ENCODE results near the gene NKAIN1. TPM values are rescaled to one million over a fixed set of nuclear protein-coding genes. Genes with fewer than 3 reads are reported as not detected.
"Not testable (repeated sequence)": the region's sequence is repeated elsewhere in the genome, so short reads cannot be mapped to it uniquely, and the experiment has no call there.

NKAIN1 gene
- total RNA-seq, 1 experiment from 2014 or later = 1.4 TPM

DNA sequence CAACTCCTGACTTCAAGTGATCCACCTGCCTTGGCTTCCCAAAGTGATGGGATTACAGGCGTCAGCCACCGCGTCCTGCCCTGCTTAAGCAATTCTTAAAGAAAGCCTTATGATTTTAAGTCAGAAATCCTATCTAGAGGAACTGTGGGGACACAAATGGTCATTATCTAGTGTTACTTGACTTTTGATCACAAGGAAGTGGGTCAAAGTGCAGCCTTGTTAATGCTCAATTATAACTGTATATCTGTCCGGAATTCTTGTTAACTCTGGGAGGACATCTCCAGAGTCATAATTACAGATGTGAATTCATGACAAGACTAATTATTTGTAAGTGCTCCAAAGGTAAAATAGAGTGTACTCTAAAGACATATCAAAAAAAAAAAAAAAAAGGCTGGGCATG lies 97.3 kb downstream of the NKAIN1 start:
- CTCF ChIA-PET = no interaction called here
- intact Hi-C loops (cut with micrococcal nuclease; ENCODE audit: unreplicated experiment) = no loop called here
- Histone ChIP-seq H3K27me3 (replicated peaks; ENCODE audit: insufficient read depth, low read depth, low read length, poor library complexity) (no peaks in the 10 kb centered on the region), H3K36me3 (ENCODE audit: insufficient read depth, low read length, poor library complexity, severe bottlenecking) (no peaks in the 10 kb centered on the region), H3K27ac (ENCODE audit: low read depth, low read length, poor library complexity, severe bottlenecking) (no peak overlapping the region), H3K4me1 (ENCODE audit: insufficient read depth, low read length, poor library complexity, severe bottlenecking) (no peaks in the 10 kb centered on the region), H3K9me3 (ENCODE audit: low read depth, low read length, poor library complexity, severe bottlenecking) (no peaks in the 10 kb centered on the region), H3K4me3 (ENCODE audit: low read depth, low read length, poor library complexity, severe bottlenecking) (no peak overlapping the region)
- POLR2A ChIA-PET (ENCODE audit: low non-redundant PET) = no interaction called here
- DNase-seq (ENCODE audit: low spot score) = no peak
- TF ChIP-seq EZH2 (IDR thresholded peaks at IDR 0.05; ENCODE audit: borderline replicate concordance, low read depth, low read length, poor library complexity, severe bottlenecking) = no peak
- TF ChIP-seq, protein P1, sequence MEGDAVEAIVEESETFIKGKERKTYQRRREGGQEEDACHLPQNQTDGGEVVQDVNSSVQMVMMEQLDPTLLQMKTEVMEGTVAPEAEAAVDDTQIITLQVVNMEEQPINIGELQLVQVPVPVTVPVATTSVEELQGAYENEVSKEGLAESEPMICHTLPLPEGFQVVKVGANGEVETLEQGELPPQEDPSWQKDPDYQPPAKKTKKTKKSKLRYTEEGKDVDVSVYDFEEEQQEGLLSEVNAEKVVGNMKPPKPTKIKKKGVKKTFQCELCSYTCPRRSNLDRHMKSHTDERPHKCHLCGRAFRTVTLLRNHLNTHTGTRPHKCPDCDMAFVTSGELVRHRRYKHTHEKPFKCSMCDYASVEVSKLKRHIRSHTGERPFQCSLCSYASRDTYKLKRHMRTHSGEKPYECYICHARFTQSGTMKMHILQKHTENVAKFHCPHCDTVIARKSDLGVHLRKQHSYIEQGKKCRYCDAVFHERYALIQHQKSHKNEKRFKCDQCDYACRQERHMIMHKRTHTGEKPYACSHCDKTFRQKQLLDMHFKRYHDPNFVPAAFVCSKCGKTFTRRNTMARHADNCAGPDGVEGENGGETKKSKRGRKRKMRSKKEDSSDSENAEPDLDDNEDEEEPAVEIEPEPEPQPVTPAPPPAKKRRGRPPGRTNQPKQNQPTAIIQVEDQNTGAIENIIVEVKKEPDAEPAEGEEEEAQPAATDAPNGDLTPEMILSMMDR (conservative IDR thresholded peaks at IDR 0.05; ENCODE audit: low read depth, low read length) = no peak
- BruUV-seq (replicated peaks) = no TSS peak

DNA sequence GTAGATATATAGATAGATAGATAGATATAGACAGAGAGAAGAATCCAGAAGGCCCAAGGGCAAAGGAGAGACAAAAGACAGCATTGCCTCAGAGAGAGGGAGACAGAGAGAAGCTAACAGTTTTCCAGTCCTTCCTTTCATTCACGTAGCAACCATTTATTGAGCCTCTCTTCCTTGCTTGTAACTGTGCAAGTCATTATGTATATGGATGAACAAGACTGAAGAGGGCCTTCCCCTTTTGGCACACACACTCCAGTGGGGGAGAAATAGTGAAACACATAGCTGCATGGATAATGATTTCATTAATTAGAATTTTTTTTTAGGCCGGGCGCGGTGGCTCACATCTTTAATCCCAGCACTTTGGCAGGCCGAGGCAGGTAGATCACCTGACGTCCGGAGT lies 99.4 kb downstream of the NKAIN1 start:
- no peak for TF ChIP-seq EZH2 (IDR thresholded peaks at IDR 0.05; ENCODE audit: borderline replicate concordance, low read depth, low read length, poor library complexity, severe bottlenecking)
- TF ChIP-seq, protein P1 (conservative IDR thresholded peaks at IDR 0.05; ENCODE audit: low read depth, low read length) = no peak
- CTCF ChIA-PET = no interaction called here
- intact Hi-C loops (cut with micrococcal nuclease; ENCODE audit: unreplicated experiment) = no loop called here

DNA sequence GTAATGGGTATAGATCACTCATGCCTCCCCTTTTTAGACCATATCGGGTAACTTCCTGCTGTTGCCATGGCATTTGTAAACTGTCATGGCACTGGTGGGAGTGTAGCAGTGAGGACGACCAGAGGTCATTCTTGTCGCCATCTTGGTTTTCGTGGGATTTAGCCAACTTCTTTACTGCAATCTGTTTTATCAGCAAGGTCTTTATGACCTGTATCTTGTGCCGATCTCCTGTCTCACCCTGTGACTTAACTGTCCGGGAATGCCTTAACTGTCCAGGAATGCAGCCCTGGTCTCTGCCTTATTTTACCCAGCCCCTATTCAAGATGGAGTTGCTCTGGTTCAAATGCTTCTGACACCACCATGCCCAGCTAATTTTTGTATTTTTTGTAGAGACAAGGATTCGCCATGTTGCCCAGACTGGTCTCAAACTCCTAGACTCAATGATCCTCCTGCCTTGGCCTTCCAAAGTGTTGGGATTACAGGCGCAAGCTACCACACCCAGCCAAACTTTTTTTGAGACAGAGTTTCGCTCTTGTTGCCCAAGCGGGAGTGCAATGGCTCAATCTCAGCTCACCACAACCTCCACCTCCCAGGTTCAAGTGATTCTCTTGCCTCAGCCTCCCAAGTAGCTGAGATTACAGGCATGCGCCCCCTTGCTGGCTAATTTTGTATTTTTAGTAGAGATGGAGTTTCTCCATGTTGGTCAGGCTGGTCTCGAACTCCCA lies 100.7 kb downstream of the NKAIN1 start:
- H3K4me3 ChIP-seq (ENCODE audit: low read depth, low read length, poor library complexity, severe bottlenecking); intact Hi-C loops (cut with micrococcal nuclease; ENCODE audit: unreplicated experiment); H3K4me1 ChIP-seq (ENCODE audit: insufficient read depth, low read length, poor library complexity, severe bottlenecking); CTCF ChIA-PET; H3K9me3 ChIP-seq (ENCODE audit: low read depth, low read length, poor library complexity, severe bottlenecking); H3K36me3 ChIP-seq (ENCODE audit: insufficient read depth, low read length, poor library complexity, severe bottlenecking); POLR2A ChIA-PET (ENCODE audit: low non-redundant PET); H3K27ac ChIP-seq (ENCODE audit: low read depth, low read length, poor library complexity, severe bottlenecking); DNase-seq (ENCODE audit: low spot score); BruUV-seq (replicated peaks); H3K27me3 ChIP-seq (replicated peaks; ENCODE audit: insufficient read depth, low read depth, low read length, poor library complexity): not testable (repeated sequence)

More for the DNA sequence above, 99.4 kb downstream of the NKAIN1 start:
- H3K27ac ChIP-seq (ENCODE audit: low read depth, low read length, poor library complexity, severe bottlenecking) = no peak overlapping the region
- BruUV-seq (replicated peaks) = no TSS peak
- H3K4me1 ChIP-seq (ENCODE audit: insufficient read depth, low read length, poor library complexity, severe bottlenecking) = no peaks in the 10 kb centered on the region
- H3K27me3 ChIP-seq (replicated peaks; ENCODE audit: insufficient read depth, low read depth, low read length, poor library complexity) = no peaks in the 10 kb centered on the region
- POLR2A ChIA-PET (ENCODE audit: low non-redundant PET) = no interaction called here
- no peak for DNase-seq (ENCODE audit: low spot score)
- H3K36me3 ChIP-seq (ENCODE audit: insufficient read depth, low read length, poor library complexity, severe bottlenecking) = no peaks in the 10 kb centered on the region
- no peak overlapping the region for H3K4me3 ChIP-seq (ENCODE audit: low read depth, low read length, poor library complexity, severe bottlenecking)
- H3K9me3 ChIP-seq (ENCODE audit: low read depth, low read length, poor library complexity, severe bottlenecking) = no peaks in the 10 kb centered on the region

DNA sequence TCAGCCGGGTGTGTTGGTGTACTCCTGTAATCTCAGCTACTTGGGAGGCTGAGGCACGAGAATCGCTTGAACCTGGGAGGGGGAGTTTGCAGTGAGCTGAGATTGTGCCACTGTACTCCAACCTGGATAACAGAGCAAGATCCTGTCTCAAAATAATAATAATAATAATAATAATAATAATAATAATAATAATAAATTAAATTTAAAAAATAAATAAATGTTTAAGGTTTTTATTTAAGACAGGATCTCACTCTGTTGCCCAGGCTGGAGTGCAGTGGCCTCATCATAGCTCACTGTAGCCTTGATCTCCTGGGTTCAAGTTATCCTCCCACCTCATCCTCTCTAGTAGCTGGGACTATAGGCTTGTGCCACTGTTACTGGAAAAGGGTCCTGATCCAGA lies 101.8 kb downstream of the NKAIN1 start:
- H3K27me3 ChIP-seq (replicated peaks; ENCODE audit: insufficient read depth, low read depth, low read length, poor library complexity); H3K9me3 ChIP-seq (ENCODE audit: low read depth, low read length, poor library complexity, severe bottlenecking); intact Hi-C loops (cut with micrococcal nuclease; ENCODE audit: unreplicated experiment); H3K36me3 ChIP-seq (ENCODE audit: insufficient read depth, low read length, poor library complexity, severe bottlenecking); H3K27ac ChIP-seq (ENCODE audit: low read depth, low read length, poor library complexity, severe bottlenecking); BruUV-seq (replicated peaks); DNase-seq (ENCODE audit: low spot score); CTCF ChIA-PET; H3K4me3 ChIP-seq (ENCODE audit: low read depth, low read length, poor library complexity, severe bottlenecking); POLR2A ChIA-PET (ENCODE audit: low non-redundant PET); H3K4me1 ChIP-seq (ENCODE audit: insufficient read depth, low read length, poor library complexity, severe bottlenecking): not testable (repeated sequence)

All from A673 (cell line).